Transverse colon (tissue), 4 donors: Measurements from ENCODE around the gene IPO4.

Source experiments
- EP300 ChIP-seq: sonication (generic); formaldehyde crosslinking; IDR thresholded peaks from one replicate; pipeline ENCODE4 v1.6.1; 2017; ENCODE audit warnings: antibody characterized with exemption, low read depth
- POLR2AphosphoS5 ChIP-seq, 3 donors: sonication (generic); formaldehyde crosslinking; IDR thresholded peaks; one replicate each; pipeline ENCODE4 v1.6.1; 2016; ENCODE audit warnings: antibody characterized with exemption in 3 of 3
- TF ChIP-seq, protein P1 (sequence below), 5 experiments: fragments of 200-600 bp in 3 of 5; fragments of 450-650 bp in 2 of 5; sonication (generic) in 3 of 5; IDR thresholded peaks; 1 replicate in 2 of 5; 2 replicates in 3 of 5; pipeline ENCODE4 v1.5.1; 2016 to 2017; ENCODE audit warnings: antibody characterized with exemption in 5 of 5, inconsistent platforms in 3 of 5, mild to moderate bottlenecking in 2 of 5, moderate library complexity in 1 of 5

- TF ChIP-seq, protein P1, sequence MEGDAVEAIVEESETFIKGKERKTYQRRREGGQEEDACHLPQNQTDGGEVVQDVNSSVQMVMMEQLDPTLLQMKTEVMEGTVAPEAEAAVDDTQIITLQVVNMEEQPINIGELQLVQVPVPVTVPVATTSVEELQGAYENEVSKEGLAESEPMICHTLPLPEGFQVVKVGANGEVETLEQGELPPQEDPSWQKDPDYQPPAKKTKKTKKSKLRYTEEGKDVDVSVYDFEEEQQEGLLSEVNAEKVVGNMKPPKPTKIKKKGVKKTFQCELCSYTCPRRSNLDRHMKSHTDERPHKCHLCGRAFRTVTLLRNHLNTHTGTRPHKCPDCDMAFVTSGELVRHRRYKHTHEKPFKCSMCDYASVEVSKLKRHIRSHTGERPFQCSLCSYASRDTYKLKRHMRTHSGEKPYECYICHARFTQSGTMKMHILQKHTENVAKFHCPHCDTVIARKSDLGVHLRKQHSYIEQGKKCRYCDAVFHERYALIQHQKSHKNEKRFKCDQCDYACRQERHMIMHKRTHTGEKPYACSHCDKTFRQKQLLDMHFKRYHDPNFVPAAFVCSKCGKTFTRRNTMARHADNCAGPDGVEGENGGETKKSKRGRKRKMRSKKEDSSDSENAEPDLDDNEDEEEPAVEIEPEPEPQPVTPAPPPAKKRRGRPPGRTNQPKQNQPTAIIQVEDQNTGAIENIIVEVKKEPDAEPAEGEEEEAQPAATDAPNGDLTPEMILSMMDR (IDR thresholded peaks at IDR 0.05), result no peak
- TF ChIP-seq POLR2AphosphoS5 (IDR thresholded peaks at IDR 0.05) (no peak), EP300 (no peak)
These were observed 58.3 kb downstream of the IPO4 start, which contains the start of gene FITM1 for GRCh38 chr14:24130380-24130716.
